ENCODE data around the gene LETM1.

The LETM1 gene

GRCh38 chr4:1863297-1864033 is 7.5 kb upstream of the LETM1 start:
- TF ChIP-seq EZH2 (IDR thresholded peaks at IDR 0.05) (no peak), POLR2AphosphoS5 (IDR thresholded peaks at IDR 0.05; ENCODE audit: borderline replicate concordance, low read depth, low read length) (no peak), FOXP2 (optimal IDR thresholded peaks at IDR 0.05; ENCODE audit: control extremely low read depth, extremely low read length, insufficient read depth) (no peak)
- no peak for DNase-seq (ENCODE audit: low read depth, low spot score)
- no peaks in the 10 kb centered on the region for H3K36me3 ChIP-seq (ENCODE audit: insufficient read depth, low read length)
- H3K9ac ChIP-seq (ENCODE audit: insufficient read length), result no peak overlapping the region
- no peaks in the 10 kb centered on the region for H3K9me3 ChIP-seq (ENCODE audit: low read depth, low read length)
- no peak overlapping the region for H3K27ac ChIP-seq
- no peak overlapping the region for H3K4me3 ChIP-seq

DNA sequence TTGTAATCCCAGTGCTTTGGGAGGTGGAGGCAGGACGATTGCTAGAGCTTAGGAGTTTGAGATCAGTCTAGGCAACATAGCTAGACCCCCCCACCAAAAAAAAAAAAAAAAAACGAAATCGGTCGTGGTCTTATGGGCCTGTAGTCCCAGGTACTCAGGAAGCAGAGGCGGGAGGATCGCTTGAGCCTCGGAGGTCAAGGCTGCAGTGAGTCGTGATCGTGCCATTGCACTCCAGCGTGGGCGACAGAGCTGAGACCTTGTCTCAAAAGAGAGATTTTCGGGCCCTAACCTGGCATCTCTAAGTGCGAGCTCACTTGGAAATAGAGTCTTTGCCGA is 7.0 kb upstream of the LETM1 start:
- H3K4me3 ChIP-seq, result no peak overlapping the region
- DNase-seq (ENCODE audit: low read depth, low spot score), result no peak
- H3K9ac ChIP-seq (ENCODE audit: insufficient read length), result no peak overlapping the region
- H3K36me3 ChIP-seq (ENCODE audit: insufficient read depth, low read length), result no peaks in the 10 kb centered on the region
- H3K27ac ChIP-seq, result no peak overlapping the region
- TF ChIP-seq EZH2 (IDR thresholded peaks at IDR 0.05) (no peak), FOXP2 (optimal IDR thresholded peaks at IDR 0.05; ENCODE audit: control extremely low read depth, extremely low read length, insufficient read depth) (no peak), POLR2AphosphoS5 (IDR thresholded peaks at IDR 0.05; ENCODE audit: borderline replicate concordance, low read depth, low read length) (no peak)
- no peaks in the 10 kb centered on the region for H3K9me3 ChIP-seq (ENCODE audit: low read depth, low read length)

- H3K36me3 ChIP-seq (ENCODE audit: insufficient read depth, low read length), result no peaks in the 10 kb centered on the region
- no peak overlapping the region for H3K9ac ChIP-seq (ENCODE audit: insufficient read length)
- no peak overlapping the region for H3K27ac ChIP-seq
- no peaks in the 10 kb centered on the region for H3K9me3 ChIP-seq (ENCODE audit: low read depth, low read length)
- no peak overlapping the region for H3K4me3 ChIP-seq
- DNase-seq (ENCODE audit: low read depth, low spot score), result no peak
- no peak for TF ChIP-seq POLR2AphosphoS5 (IDR thresholded peaks at IDR 0.05; ENCODE audit: borderline replicate concordance, low read depth, low read length)
- TF ChIP-seq FOXP2 (optimal IDR thresholded peaks at IDR 0.05; ENCODE audit: control extremely low read depth, extremely low read length, insufficient read depth), result no peak
- no peak for TF ChIP-seq EZH2 (IDR thresholded peaks at IDR 0.05)
Measured at GRCh38 chr4:1862055-1862911, 6.3 kb upstream of the LETM1 start.

DNA sequence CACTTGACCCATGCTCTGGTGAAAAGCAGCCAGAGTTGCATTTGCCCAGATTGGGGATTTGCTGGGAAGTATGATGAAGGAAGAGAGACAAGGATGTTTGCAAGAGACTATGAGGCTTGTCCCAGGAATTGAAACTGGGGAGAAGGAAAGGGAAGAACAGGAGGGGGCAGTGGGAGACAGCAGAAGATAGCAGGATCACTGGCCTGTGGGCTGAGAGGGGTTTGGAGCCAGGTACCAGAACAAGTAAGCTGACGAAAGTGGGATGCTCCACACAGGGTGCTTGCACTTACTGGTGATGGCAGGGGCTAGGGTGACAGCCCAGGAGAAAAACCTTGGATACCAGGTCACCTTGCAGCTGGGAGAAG is 3.4 kb upstream of the LETM1 start:
- Histone ChIP-seq H3K9ac (ENCODE audit: insufficient read length) (no peak overlapping the region), H3K9me3 (ENCODE audit: low read depth, low read length) (no peaks in the 10 kb centered on the region), H3K4me3 (no peak overlapping the region), H3K36me3 (ENCODE audit: insufficient read depth, low read length) (no peaks in the 10 kb centered on the region), H3K27ac (no peak overlapping the region)
- TF ChIP-seq EZH2 (IDR thresholded peaks at IDR 0.05) (no peak), POLR2AphosphoS5 (IDR thresholded peaks at IDR 0.05; ENCODE audit: borderline replicate concordance, low read depth, low read length) (no peak), FOXP2 (optimal IDR thresholded peaks at IDR 0.05; ENCODE audit: control extremely low read depth, extremely low read length, insufficient read depth) (no peak)
- DNase-seq (ENCODE audit: low read depth, low spot score), result no peak

- H3K27ac ChIP-seq, result no peak overlapping the region
- no peak overlapping the region for H3K9ac ChIP-seq (ENCODE audit: insufficient read length)
- TF ChIP-seq POLR2AphosphoS5 (IDR thresholded peaks at IDR 0.05; ENCODE audit: borderline replicate concordance, low read depth, low read length) (0 out of 2 replicates have a peak, but pooled peaks have one; percentile 3), FOXP2 (optimal IDR thresholded peaks at IDR 0.05; ENCODE audit: control extremely low read depth, extremely low read length, insufficient read depth) (no peak)
Measured at GRCh38 chr4:1857931-1858330, 2.0 kb upstream of the LETM1 start.

DNA sequence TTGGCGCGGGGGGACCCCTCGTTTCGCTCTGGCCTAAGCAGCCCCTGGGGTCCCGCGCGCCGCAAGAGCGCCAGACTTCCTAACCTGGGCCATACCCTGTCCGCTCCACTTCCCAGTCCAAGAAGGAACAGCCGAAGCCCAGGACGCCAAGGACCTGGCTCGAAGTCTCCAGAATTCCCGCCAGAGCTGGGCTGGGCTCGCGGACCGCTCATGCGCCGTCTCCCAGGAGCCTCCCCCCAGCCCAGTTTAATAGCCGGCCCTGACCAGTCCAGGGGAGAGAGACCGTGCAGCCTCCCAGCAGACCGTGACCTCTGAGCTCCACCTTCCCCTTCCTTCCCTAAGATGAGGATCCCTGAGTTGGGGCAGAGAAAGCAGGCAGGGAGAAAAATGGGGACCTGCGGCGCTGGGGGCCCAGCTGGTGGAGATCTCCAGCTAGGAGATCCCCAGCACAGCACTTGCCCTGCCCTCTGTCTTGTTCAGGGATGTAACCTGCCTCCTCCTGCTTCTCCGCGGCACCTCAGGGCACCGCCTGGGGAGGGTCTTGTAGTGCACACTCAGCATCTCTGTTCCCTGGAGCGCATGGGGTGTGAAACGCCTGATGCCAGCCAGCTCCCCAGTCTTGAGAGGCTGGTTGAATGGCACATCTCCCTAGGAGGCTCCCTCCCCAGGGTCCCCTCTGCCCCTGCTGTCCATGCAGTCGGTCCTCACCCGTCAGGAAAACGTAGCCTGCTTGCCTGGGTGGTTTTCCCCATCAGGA is 1.2 kb upstream of the LETM1 start:
- Histone ChIP-seq H3K9ac (ENCODE audit: insufficient read length) (peak overlapping the region; percentile 87), H3K4me3 (peak overlapping the region; percentile 92), H3K36me3 (ENCODE audit: insufficient read depth, low read length) (no peaks in the 10 kb centered on the region; the same call in 1 of the 2 replicates), H3K27ac (peak overlapping the region; percentile 67; the same call in 1 of the 2 replicates), H3K9me3 (ENCODE audit: low read depth, low read length) (no peaks in the 10 kb centered on the region)
- TF ChIP-seq FOXP2 (optimal IDR thresholded peaks at IDR 0.05; ENCODE audit: control extremely low read depth, extremely low read length, insufficient read depth), result no peak
- no peak for TF ChIP-seq POLR2AphosphoS5 (IDR thresholded peaks at IDR 0.05; ENCODE audit: borderline replicate concordance, low read depth, low read length)
- TF ChIP-seq EZH2 (IDR thresholded peaks at IDR 0.05), result no peak
- DNase-seq (ENCODE audit: low read depth, low spot score), result no peak

More at GRCh38 chr4:1857931-1858330, 2.0 kb upstream of the LETM1 start:
- H3K36me3 ChIP-seq (ENCODE audit: insufficient read depth, low read length), result no peaks in the 10 kb centered on the region; the same call in 1 of the 2 replicates
- no peak for DNase-seq (ENCODE audit: low read depth, low spot score)
- H3K4me3 ChIP-seq, result no peak overlapping the region
- H3K9me3 ChIP-seq (ENCODE audit: low read depth, low read length), result no peaks in the 10 kb centered on the region

- Histone ChIP-seq H3K4me3 (peak overlapping the region; percentile 92), H3K36me3 (ENCODE audit: insufficient read depth, low read length) (no peaks in the 10 kb centered on the region; the same call in 1 of the 2 replicates)
- TF ChIP-seq FOXP2 (optimal IDR thresholded peaks at IDR 0.05; ENCODE audit: control extremely low read depth, extremely low read length, insufficient read depth) (no peak), POLR2AphosphoS5 (IDR thresholded peaks at IDR 0.05; ENCODE audit: borderline replicate concordance, low read depth, low read length) (no peak), EZH2 (IDR thresholded peaks at IDR 0.05) (no peak)
Measured at GRCh38 chr4:1855333-1856070, 454 bp downstream of the LETM1 start.

More at GRCh38 chr4:1855333-1856070, 454 bp downstream of the LETM1 start:
- Histone ChIP-seq H3K27ac (no peak overlapping the region), H3K9me3 (ENCODE audit: low read depth, low read length) (no peaks in the 10 kb centered on the region), H3K9ac (ENCODE audit: insufficient read length) (peak overlapping the region; percentile 87)
- no peak for DNase-seq (ENCODE audit: low read depth, low spot score)

Measured in SK-N-MC (cell line).